Breast epithelium (tissue), 4 donors: Measurements from ENCODE around the gene FBXL22. TPM values are rescaled to one million over a fixed set of nuclear protein-coding genes. Genes with fewer than 3 reads are reported as not detected.
A peak's percentile ranks its signal among the peaks of the same experiment; 100 is the strongest.

Experiments
- DNase-seq, 2 donors: peaks; one replicate each; pipeline ENCODE4 v3.0.0-alpha.2; 2019; ENCODE audit warnings: low spot score in 2 of 2
- H3K27ac ChIP-seq, 2 donors: fragments of 200-600 bp; sonication (generic) in 1 of 2; one replicate each; pipeline ENCODE4 v1.5.1; 2016 to 2019; ENCODE audit warnings: mild to moderate bottlenecking in 1 of 2
- H3K27me3 ChIP-seq, 2 donors: fragments of 200-600 bp; sonication (generic) in 1 of 2; one replicate each; pipeline versions ENCODE4 v1.5.1 to v1.6.0; 2017 to 2019; ENCODE audit warnings: control low read depth in 1 of 2, mild to moderate bottlenecking in 1 of 2
- H3K36me3 ChIP-seq: fragments of 200-600 bp; one replicate; pipeline ENCODE4 v1.5.1; 2019
- H3K4me1 ChIP-seq, 2 donors: fragments of 200-600 bp; sonication (generic); one replicate each; pipeline ENCODE4 v1.5.1; 2016 to 2019; ENCODE audit warnings: control low read depth in 1 of 2
- H3K4me3 ChIP-seq, 3 donors: fragments of 200-600 bp; sonication (generic); 1 replicate in 2 of 3; 2 replicates in 1 of 3; pipeline ENCODE4 v1.5.1; 2016 to 2019; ENCODE audit warnings: mild to moderate bottlenecking in 3 of 3, moderate library complexity in 2 of 3
- H3K9me3 ChIP-seq, 2 donors: fragments of 200-600 bp; sonication (generic) in 1 of 2; one replicate each; pipeline ENCODE4 v1.5.1; 2016 to 2019; ENCODE audit warnings: control low read depth in 1 of 2
- POLR2A ChIP-seq: fragments of 450-650 bp; IDR thresholded peaks from one replicate; pipeline ENCODE4 v1.6.1; 2016; ENCODE audit warnings: antibody characterized with exemption, mild to moderate bottlenecking, moderate library complexity
- POLR2AphosphoS5 ChIP-seq, 3 donors: sonication (generic); formaldehyde crosslinking; IDR thresholded peaks; one replicate each; pipeline ENCODE4 v1.6.1; 2017; ENCODE audit warnings: antibody characterized with exemption in 3 of 3
- intact Hi-C: fragments of 100-400 bp; cut with DNase I; formaldehyde crosslinking; loops from one replicate; pipeline ENCODE4 v1.15.1; 2023; ENCODE audit warnings: low total_unique reads
- total RNA-seq, 3 donors: library from RNA; depleted of rRNA; stranded (reverse); fragments of >200 nt; gene quantifications; one replicate each; pipeline ENCODE4 v1.1.0, GENCODE V29; 2016
- TF ChIP-seq, protein P1 (sequence below), 3 donors: fragments of 450-650 bp; IDR thresholded peaks; one replicate each; pipeline ENCODE4 v1.5.1; 2016 to 2017; ENCODE audit warnings: antibody characterized with exemption in 3 of 3, mild to moderate bottlenecking in 3 of 3, moderate library complexity in 3 of 3

The FBXL22 gene
- total RNA-seq, 3 donors from 2014 or later: 0.64 to 3.5 (median 2.0) TPM

DNA sequence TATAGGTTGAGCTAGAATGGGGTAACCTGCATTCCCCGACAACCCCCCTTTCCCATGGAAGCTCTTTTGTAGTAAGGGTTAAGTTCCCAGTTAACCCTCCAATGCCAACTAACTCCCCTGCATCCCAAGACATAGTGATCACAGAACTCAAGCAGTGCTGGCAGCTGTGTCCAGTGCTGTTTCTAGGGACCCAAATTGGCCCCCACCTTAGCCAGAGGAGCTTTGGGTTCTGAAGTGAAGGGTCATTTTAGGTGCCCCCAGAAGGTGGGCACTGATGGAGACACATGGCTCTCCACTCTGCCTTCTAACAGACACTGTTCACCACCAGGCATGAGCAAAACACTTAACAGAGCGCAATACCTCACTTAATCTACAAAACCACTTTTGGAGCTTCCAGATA is 7.1 kb downstream of the FBXL22 start:
- DNase-seq: no peak
- TF ChIP-seq POLR2AphosphoS5 (IDR thresholded peaks at IDR 0.05): no peak
- no peak for TF ChIP-seq POLR2A
- TF ChIP-seq, protein P1, sequence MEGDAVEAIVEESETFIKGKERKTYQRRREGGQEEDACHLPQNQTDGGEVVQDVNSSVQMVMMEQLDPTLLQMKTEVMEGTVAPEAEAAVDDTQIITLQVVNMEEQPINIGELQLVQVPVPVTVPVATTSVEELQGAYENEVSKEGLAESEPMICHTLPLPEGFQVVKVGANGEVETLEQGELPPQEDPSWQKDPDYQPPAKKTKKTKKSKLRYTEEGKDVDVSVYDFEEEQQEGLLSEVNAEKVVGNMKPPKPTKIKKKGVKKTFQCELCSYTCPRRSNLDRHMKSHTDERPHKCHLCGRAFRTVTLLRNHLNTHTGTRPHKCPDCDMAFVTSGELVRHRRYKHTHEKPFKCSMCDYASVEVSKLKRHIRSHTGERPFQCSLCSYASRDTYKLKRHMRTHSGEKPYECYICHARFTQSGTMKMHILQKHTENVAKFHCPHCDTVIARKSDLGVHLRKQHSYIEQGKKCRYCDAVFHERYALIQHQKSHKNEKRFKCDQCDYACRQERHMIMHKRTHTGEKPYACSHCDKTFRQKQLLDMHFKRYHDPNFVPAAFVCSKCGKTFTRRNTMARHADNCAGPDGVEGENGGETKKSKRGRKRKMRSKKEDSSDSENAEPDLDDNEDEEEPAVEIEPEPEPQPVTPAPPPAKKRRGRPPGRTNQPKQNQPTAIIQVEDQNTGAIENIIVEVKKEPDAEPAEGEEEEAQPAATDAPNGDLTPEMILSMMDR (IDR thresholded peaks at IDR 0.05): no peak
- H3K9me3 ChIP-seq: no peaks in the 10 kb centered on the region
- H3K4me3 ChIP-seq: no peak overlapping the region
- H3K4me1 ChIP-seq: no peaks in the 10 kb centered on the region
- H3K36me3 ChIP-seq: peaks cover 4% of the 10 kb centered on the region
- no peaks in the 10 kb centered on the region for H3K27me3 ChIP-seq
- no peak overlapping the region for H3K27ac ChIP-seq
- intact Hi-C loops: no loop called here

DNA sequence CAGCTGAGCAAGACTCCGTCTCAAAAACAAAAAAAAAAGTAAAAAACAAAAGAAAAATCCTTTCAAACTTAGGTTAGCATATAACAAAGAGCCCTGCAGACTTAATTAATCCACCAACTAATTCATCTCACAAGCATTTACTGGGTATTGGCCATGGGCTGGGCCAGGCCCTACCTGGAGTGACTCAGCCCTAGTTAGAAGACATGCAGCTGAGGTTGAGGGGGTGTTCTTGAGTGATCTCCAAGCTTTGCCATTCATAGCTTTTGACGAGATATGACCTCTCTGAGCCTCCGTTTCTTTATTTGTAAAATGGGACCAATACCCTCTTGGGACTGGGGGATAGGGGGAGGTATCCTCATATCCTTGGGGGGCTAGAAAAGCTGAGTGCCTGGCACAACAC is 7.8 kb downstream of the FBXL22 start:
- intact Hi-C loops: no loop called here
- Histone ChIP-seq H3K9me3 (no peaks in the 10 kb centered on the region), H3K36me3 (peaks cover 4% of the 10 kb centered on the region), H3K4me1 (no peaks in the 10 kb centered on the region), H3K27me3 (no peaks in the 10 kb centered on the region), H3K27ac (no peak overlapping the region), H3K4me3 (no peak overlapping the region)
- no peak for TF ChIP-seq POLR2AphosphoS5 (IDR thresholded peaks at IDR 0.05)
- no peak for DNase-seq

DNA sequence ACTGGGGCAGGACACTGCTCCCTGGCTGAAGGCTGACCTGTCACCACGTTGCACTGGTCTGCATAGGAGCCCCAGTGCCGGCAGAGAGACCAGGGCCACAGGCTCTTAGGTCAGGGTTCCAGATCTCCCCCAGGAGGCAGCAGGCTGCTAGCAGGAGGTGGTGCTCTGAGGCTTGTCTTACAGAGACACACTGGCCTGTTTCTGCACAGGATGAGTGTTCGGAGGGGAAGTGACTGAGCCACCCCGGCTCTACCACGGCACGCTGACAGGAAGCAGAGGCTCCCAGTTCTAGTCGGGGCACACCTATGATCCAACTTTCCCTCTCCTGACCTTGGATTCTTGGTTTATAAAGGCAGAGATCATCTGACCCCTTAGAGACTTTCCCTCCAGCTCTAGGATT is 8.6 kb downstream of the FBXL22 start:
- peaks cover 4% of the 10 kb centered on the region for H3K36me3 ChIP-seq
- no peaks in the 10 kb centered on the region for H3K27me3 ChIP-seq
- intact Hi-C loops: no loop called here
- H3K4me3 ChIP-seq: no peak overlapping the region
- TF ChIP-seq POLR2A (no peak), POLR2AphosphoS5 (IDR thresholded peaks at IDR 0.05) (no peak)
- TF ChIP-seq, protein P1 (IDR thresholded peaks at IDR 0.05): no peak
- H3K4me1 ChIP-seq: peaks cover 0 to 5% of the 10 kb centered on the region in 2 donors
- no peaks in the 10 kb centered on the region for H3K9me3 ChIP-seq
- no peak for DNase-seq
- peak overlapping the region in 1 of 2 donors; percentile 27 for H3K27ac ChIP-seq

DNA sequence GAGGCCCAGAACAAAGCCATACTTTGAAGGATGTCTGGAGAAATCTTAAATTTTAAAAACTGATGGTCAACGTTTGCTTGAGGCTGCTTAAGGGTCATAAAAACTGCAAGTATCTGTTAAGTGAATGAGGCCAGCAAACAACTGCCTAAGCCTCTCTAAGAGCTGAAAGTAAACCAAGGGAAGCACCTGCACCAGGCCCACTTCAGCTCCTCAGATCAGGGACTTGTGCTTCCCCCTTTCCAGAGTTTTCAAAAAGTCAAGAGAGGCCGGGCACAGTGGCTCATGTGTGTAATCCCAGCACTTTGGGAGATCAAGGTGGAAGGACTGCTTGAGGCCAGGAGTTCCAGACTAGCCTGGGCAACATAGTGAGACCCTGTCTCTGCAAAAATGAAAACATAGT is 9.1 kb downstream of the FBXL22 start:
- peaks cover 4% of the 10 kb centered on the region for H3K36me3 ChIP-seq
- peaks cover 0 to 5% of the 10 kb centered on the region in 2 donors for H3K4me1 ChIP-seq
- no peak for TF ChIP-seq POLR2A
- TF ChIP-seq, protein P1 (IDR thresholded peaks at IDR 0.05): no peak
- no peak for TF ChIP-seq POLR2AphosphoS5 (IDR thresholded peaks at IDR 0.05)
- no peaks in the 10 kb centered on the region for H3K27me3 ChIP-seq
- H3K9me3 ChIP-seq: no peaks in the 10 kb centered on the region
- H3K27ac ChIP-seq: no peak overlapping the region
- H3K4me3 ChIP-seq: no peak overlapping the region
- DNase-seq: no peak
- intact Hi-C loops: no loop called here

DNA sequence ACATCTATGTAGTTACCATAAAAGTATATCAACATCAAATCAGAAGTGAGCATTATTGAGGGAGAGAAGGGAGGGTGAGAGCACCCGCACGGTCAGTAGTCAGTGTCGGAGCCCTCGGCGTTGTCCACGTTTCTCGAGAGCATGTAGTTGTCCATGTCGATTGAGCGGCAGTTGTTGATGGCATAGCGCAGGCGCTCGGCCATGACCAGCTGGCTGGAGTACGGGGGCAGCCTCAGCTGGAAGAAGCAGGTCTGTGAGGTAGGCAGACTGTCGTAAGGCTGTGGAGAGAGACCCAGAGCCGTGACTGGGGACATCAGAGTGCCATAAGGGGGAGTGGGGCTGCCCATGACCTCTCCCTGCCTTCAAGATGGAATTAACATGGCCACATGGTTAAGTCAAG is 11.8 kb downstream of the FBXL22 start:
- Histone ChIP-seq H3K36me3 (peaks cover 4% of the 10 kb centered on the region), H3K4me3 (no peak overlapping the region), H3K27ac (peak overlapping the region in 1 of 2 donors; percentile 25), H3K9me3 (no peaks in the 10 kb centered on the region), H3K4me1 (peaks cover 0 to 5% of the 10 kb centered on the region in 2 donors), H3K27me3 (no peaks in the 10 kb centered on the region)
- DNase-seq: no peak
- intact Hi-C loops: no loop called here
- TF ChIP-seq, protein P1 (IDR thresholded peaks at IDR 0.05): no peak
- TF ChIP-seq POLR2A: no peak
- no peak for TF ChIP-seq POLR2AphosphoS5 (IDR thresholded peaks at IDR 0.05)

DNA sequence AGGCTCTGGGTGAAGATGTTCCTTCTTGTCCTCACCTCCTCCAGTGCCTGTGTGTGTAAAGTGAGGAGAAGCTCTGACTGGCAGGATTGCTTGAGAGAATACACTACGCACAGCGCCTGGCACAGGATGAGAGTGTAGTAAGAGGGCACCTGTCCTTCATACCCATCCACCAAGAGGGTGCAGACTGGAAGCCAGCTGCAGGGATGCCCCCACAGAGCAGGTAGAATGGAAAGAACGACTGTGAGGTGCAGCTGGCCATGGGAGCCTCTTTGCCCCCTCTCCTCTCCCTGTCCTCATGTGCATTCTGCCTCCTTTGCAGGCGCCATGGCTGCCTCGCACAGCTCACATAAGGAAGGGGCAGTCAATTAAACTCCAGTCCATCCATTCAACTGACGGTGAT is 12.3 kb downstream of the FBXL22 start:
- Histone ChIP-seq H3K4me3 (no peak overlapping the region), H3K9me3 (no peaks in the 10 kb centered on the region), H3K4me1 (peaks cover 0 to 5% of the 10 kb centered on the region in 2 donors), H3K27ac (peak overlapping the region in 1 of 2 donors; percentile 25), H3K27me3 (no peaks in the 10 kb centered on the region), H3K36me3 (peaks cover 5% of the 10 kb centered on the region)
- intact Hi-C loops: no loop called here
- no peak for DNase-seq
- TF ChIP-seq POLR2AphosphoS5 (IDR thresholded peaks at IDR 0.05) (no peak), POLR2A (no peak)
- TF ChIP-seq, protein P1 (IDR thresholded peaks at IDR 0.05): no peak
